ENCODE results near the gene NFIC.

GRCh38 chr19:3383121-3383722 lies 16.8 kb downstream of the NFIC start:
- no peak for TF ChIP-seq TAF1 (IDR thresholded peaks at IDR 0.05; ENCODE audit: low read depth)
- TF ChIP-seq, protein P1, sequence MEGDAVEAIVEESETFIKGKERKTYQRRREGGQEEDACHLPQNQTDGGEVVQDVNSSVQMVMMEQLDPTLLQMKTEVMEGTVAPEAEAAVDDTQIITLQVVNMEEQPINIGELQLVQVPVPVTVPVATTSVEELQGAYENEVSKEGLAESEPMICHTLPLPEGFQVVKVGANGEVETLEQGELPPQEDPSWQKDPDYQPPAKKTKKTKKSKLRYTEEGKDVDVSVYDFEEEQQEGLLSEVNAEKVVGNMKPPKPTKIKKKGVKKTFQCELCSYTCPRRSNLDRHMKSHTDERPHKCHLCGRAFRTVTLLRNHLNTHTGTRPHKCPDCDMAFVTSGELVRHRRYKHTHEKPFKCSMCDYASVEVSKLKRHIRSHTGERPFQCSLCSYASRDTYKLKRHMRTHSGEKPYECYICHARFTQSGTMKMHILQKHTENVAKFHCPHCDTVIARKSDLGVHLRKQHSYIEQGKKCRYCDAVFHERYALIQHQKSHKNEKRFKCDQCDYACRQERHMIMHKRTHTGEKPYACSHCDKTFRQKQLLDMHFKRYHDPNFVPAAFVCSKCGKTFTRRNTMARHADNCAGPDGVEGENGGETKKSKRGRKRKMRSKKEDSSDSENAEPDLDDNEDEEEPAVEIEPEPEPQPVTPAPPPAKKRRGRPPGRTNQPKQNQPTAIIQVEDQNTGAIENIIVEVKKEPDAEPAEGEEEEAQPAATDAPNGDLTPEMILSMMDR (IDR thresholded peaks at IDR 0.05; ENCODE audit: poor library complexity, severe bottlenecking): no peak
- TF ChIP-seq EP300 (conservative IDR thresholded peaks at IDR 0.05; ENCODE audit: poor library complexity, severe bottlenecking): no peak
- no peak for TF ChIP-seq EZH2 (IDR thresholded peaks at IDR 0.05; ENCODE audit: borderline replicate concordance, insufficient read depth, low read length, poor library complexity, severe bottlenecking)
- no peak for TF ChIP-seq SMC3 (conservative IDR thresholded peaks at IDR 0.05; ENCODE audit: poor library complexity)
